ENCODE results near the gene SDCBP2. TPM values are rescaled to one million over a fixed set of nuclear protein-coding genes. Genes with fewer than 3 reads are reported as not detected.

The SDCBP2 gene
- total and polyA plus RNA-seq, 2 of the 13 experiments (the other 11 are each of a cell fraction or from before 2014, with no cell fraction given) = 1.2 to 2.4 TPM

DNA sequence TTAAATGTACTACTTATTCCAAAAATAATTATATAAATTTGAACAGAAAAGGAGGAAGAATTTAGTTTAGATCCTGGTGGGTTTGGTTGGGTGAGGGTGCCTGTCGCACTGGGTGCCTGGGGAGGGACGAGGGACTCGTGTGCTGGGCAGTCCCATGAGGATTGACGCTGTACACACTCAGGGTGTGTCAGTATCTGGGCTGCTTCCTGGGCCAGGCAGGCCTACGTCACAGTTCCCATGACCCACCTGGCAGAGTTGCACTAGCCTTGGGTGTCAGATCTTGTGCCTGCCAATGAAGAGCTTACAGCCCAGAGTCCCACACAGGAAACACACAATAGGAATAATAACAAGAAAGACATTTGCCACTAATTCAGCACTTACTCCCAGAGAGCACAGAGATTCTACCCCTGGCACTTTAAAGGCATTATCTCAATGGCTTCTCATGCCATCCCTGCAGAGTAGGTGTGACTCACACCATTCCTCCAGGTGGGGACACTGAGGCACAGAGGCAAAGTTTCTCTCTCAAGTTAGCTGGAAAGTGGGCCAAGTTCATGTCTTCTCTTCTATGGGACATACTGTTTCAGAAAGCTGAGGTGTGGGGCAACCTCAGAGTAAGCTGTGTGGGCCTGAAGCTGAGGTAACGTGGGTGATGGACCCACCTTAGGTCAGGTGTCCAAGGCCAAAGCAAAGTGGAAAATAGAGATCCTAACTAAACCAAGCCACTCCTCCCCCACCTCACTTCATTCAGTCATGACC, 1.3 kb upstream of the SDCBP2 start:
- peaks cover 8 to 13% of the 10 kb centered on the region in 2 experiments; a peak in 3 of 5 replicates for H3K36me3 ChIP-seq (replicated peaks in 1 of 2; ENCODE audit: control insufficient read depth in 1 of 2, insufficient read depth in 2 of 2, low read length in 2 of 2)
- 96% methylated on average over 6 of the region's 6 CpGs for WGBS (ENCODE audit: low lambda C conversion rate)
- H2AFZ ChIP-seq (ENCODE audit: low read length) = no peak overlapping the region
- ATAC-seq (no peak), DNase-seq (ENCODE audit: low spot score) (no peak), FAIRE-seq (no peak)
- peaks cover 50% of the 10 kb centered on the region for H3K79me2 ChIP-seq (ENCODE audit: insufficient read depth, low read length)
- no peaks in the 10 kb centered on the region; a peak in 1 of 5 replicates for H3K27me3 ChIP-seq (ENCODE audit: control insufficient read depth in 1 of 2, insufficient read depth in 2 of 2, low read length in 2 of 2)
- peaks cover 69% of the 10 kb centered on the region for H3K4me1 ChIP-seq (ENCODE audit: insufficient read depth, low read length)
- no peak overlapping the region for H3K4me3 ChIP-seq (replicated peaks in 1 of 3; ENCODE audit: insufficient read depth in 1 of 3, low read depth in 2 of 3, low read length in 3 of 3)
- no peak overlapping the region for H3K9ac ChIP-seq (ENCODE audit: insufficient read depth, low read depth, low read length)
- ChIA-PET CTCF (ENCODE audit: low intra/inter-chr PET ratio, low total read pairs) (no interaction called here), POLR2A (interaction anchor here (1.1 to 3.4 kb wide), 3 partner anchors 14 to 70 kb away, joined by 3 to 15 read pairs (median 3); partner anchors contain the start of gene FKBP1A)
- H3K9me3 ChIP-seq (ENCODE audit: low read length) = no peaks in the 10 kb centered on the region
- in situ Hi-C loops (cut with HindIII; ENCODE audit: extremely low pct_ligation_motif_present, low pct_unique_long_range_greater_than_20kb) (no loop called here), intact Hi-C loops (cut with micrococcal nuclease; ENCODE audit: unreplicated experiment) (no loop called here)
- peaks cover 18% of the 10 kb centered on the region; the same call in 1 of the 2 replicates for H4K20me1 ChIP-seq (ENCODE audit: insufficient read depth, low read length)
- no peak overlapping the region for H3K27ac ChIP-seq (ENCODE audit: extremely low read length, insufficient read depth, low read length)
- no peak overlapping the region for H3K4me2 ChIP-seq (ENCODE audit: low read depth, low read length)
- no TSS peak for BruUV-seq (replicated peaks)
- no peak for TF ChIP-seq KLF16 (CRISPR knock-in tag; IDR thresholded peaks at IDR 0.05)
- 0 out of 2 replicates have a peak, but pooled peaks have one; percentile 13 for TF ChIP-seq HNF4A (CRISPR knock-in tag; IDR thresholded peaks at IDR 0.05)
- TF ChIP-seq CBX1 (IDR thresholded peaks at IDR 0.05; ENCODE audit: low read depth) = no peak
- TF ChIP-seq MYC (CRISPR knock-in tag; IDR thresholded peaks at IDR 0.05; ENCODE audit: borderline replicate concordance) = 0 out of 2 replicates have a peak, but pooled peaks have one; percentile 25
- TF ChIP-seq KLF6 (CRISPR knock-in tag; IDR thresholded peaks at IDR 0.05) = no peak
- TF ChIP-seq, protein P1, sequence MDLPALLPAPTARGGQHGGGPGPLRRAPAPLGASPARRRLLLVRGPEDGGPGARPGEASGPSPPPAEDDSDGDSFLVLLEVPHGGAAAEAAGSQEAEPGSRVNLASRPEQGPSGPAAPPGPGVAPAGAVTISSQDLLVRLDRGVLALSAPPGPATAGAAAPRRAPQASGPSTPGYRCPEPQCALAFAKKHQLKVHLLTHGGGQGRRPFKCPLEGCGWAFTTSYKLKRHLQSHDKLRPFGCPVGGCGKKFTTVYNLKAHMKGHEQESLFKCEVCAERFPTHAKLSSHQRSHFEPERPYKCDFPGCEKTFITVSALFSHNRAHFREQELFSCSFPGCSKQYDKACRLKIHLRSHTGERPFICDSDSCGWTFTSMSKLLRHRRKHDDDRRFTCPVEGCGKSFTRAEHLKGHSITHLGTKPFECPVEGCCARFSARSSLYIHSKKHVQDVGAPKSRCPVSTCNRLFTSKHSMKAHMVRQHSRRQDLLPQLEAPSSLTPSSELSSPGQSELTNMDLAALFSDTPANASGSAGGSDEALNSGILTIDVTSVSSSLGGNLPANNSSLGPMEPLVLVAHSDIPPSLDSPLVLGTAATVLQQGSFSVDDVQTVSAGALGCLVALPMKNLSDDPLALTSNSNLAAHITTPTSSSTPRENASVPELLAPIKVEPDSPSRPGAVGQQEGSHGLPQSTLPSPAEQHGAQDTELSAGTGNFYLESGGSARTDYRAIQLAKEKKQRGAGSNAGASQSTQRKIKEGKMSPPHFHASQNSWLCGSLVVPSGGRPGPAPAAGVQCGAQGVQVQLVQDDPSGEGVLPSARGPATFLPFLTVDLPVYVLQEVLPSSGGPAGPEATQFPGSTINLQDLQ (CRISPR knock-in tag; IDR thresholded peaks at IDR 0.05) = no peak
- TF ChIP-seq ZNF33A (CRISPR knock-in tag; IDR thresholded peaks at IDR 0.05; ENCODE audit: borderline replicate concordance) = no peak
- TF ChIP-seq, protein P2, sequence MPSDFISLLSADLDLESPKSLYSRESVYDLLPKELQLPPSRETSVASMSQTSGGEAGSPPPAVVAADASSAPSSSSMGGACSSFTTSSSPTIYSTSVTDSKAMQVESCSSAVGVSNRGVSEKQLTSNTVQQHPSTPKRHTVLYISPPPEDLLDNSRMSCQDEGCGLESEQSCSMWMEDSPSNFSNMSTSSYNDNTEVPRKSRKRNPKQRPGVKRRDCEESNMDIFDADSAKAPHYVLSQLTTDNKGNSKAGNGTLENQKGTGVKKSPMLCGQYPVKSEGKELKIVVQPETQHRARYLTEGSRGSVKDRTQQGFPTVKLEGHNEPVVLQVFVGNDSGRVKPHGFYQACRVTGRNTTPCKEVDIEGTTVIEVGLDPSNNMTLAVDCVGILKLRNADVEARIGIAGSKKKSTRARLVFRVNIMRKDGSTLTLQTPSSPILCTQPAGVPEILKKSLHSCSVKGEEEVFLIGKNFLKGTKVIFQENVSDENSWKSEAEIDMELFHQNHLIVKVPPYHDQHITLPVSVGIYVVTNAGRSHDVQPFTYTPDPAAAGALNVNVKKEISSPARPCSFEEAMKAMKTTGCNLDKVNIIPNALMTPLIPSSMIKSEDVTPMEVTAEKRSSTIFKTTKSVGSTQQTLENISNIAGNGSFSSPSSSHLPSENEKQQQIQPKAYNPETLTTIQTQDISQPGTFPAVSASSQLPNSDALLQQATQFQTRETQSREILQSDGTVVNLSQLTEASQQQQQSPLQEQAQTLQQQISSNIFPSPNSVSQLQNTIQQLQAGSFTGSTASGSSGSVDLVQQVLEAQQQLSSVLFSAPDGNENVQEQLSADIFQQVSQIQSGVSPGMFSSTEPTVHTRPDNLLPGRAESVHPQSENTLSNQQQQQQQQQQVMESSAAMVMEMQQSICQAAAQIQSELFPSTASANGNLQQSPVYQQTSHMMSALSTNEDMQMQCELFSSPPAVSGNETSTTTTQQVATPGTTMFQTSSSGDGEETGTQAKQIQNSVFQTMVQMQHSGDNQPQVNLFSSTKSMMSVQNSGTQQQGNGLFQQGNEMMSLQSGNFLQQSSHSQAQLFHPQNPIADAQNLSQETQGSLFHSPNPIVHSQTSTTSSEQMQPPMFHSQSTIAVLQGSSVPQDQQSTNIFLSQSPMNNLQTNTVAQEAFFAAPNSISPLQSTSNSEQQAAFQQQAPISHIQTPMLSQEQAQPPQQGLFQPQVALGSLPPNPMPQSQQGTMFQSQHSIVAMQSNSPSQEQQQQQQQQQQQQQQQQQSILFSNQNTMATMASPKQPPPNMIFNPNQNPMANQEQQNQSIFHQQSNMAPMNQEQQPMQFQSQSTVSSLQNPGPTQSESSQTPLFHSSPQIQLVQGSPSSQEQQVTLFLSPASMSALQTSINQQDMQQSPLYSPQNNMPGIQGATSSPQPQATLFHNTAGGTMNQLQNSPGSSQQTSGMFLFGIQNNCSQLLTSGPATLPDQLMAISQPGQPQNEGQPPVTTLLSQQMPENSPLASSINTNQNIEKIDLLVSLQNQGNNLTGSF (CRISPR knock-in tag; IDR thresholded peaks at IDR 0.05) = peak; percentile 45; the same call in 1 of the 2 replicates
- TF ChIP-seq RORA (CRISPR knock-in tag; IDR thresholded peaks at IDR 0.05) = no peak
- TF ChIP-seq ZNF780A (CRISPR knock-in tag; IDR thresholded peaks at IDR 0.05) = no peak
- TF ChIP-seq ZNF343 (CRISPR knock-in tag; IDR thresholded peaks at IDR 0.05) = no peak
- TF ChIP-seq, protein P3, sequence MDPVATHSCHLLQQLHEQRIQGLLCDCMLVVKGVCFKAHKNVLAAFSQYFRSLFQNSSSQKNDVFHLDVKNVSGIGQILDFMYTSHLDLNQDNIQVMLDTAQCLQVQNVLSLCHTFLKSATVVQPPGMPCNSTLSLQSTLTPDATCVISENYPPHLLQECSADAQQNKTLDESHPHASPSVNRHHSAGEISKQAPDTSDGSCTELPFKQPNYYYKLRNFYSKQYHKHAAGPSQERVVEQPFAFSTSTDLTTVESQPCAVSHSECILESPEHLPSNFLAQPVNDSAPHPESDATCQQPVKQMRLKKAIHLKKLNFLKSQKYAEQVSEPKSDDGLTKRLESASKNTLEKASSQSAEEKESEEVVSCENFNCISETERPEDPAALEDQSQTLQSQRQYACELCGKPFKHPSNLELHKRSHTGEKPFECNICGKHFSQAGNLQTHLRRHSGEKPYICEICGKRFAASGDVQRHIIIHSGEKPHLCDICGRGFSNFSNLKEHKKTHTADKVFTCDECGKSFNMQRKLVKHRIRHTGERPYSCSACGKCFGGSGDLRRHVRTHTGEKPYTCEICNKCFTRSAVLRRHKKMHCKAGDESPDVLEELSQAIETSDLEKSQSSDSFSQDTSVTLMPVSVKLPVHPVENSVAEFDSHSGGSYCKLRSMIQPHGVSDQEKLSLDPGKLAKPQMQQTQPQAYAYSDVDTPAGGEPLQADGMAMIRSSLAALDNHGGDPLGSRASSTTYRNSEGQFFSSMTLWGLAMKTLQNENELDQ (CRISPR knock-in tag; IDR thresholded peaks at IDR 0.05; ENCODE audit: borderline replicate concordance) = no peak
- TF ChIP-seq DPF2 (CRISPR knock-in tag; IDR thresholded peaks at IDR 0.05; ENCODE audit: borderline replicate concordance, low read depth) = no peak
